ENCODE results near the gene FEZF2.
A peak's percentile ranks its signal among the peaks of the same experiment; 100 is the strongest.

DNA sequence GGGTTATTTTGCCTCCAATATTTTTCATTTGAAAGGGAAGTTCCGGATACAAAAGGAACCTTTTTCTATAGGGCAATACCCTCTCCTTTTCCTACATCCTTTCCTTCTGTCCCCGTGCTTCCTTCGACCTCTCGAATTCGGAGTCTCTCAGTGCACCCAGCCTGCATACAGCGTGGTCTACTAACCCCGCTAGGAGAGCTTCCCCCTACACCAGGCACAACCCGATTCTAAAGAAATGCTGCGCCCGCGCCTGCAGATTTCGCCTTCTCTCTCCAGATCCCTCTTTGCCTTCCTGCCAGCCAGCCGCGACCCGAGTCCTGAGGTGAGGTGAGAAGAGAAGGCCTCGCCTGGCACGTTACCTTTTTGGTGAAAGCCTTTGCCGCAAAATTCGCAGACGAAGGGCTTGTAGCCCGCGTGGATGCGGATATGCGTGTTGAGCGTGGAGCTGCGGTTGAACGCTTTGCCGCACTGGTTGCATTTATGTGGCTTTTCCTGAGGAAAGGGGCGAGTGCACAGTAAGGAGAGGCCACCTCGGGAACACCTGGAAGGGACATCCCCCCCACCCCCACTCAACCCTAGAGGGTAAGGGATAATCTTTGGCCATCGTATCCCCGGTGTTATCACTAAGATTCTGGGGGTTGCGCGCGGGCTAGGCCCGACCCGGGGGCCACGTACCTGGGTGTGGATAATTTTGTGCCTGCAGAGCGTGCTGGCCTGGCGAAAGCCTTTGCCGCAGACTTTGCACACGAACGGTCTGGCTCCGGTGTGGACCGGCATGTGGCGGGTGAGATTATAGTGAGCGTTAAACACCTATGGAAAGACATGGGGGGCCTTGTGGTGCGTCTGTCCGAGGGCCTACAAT lies 2.3 kb downstream of the FEZF2 start:
- TF ChIP-seq SIRT6 (IDR thresholded peaks at IDR 0.05; ENCODE audit: low read length) (no peak), POLR2A (IDR thresholded peaks at IDR 0.05; ENCODE audit: control extremely low read depth in 1 of 2, low read depth in 2 of 2, low read length in 2 of 2) (no peak), EZH2 (IDR thresholded peaks at IDR 0.05; ENCODE audit: low read depth, low read length, severe bottlenecking) (peak; percentile 92), BCL11A (IDR thresholded peaks at IDR 0.05; ENCODE audit: low read depth in 2 of 2, low read length in 2 of 2) (no peak), GABPA (IDR thresholded peaks at IDR 0.05; ENCODE audit: borderline replicate concordance, insufficient read depth, low read length) (no peak), JUND (IDR thresholded peaks at IDR 0.05; ENCODE audit: low read length) (no peak)
- TF ChIP-seq, protein P1, sequence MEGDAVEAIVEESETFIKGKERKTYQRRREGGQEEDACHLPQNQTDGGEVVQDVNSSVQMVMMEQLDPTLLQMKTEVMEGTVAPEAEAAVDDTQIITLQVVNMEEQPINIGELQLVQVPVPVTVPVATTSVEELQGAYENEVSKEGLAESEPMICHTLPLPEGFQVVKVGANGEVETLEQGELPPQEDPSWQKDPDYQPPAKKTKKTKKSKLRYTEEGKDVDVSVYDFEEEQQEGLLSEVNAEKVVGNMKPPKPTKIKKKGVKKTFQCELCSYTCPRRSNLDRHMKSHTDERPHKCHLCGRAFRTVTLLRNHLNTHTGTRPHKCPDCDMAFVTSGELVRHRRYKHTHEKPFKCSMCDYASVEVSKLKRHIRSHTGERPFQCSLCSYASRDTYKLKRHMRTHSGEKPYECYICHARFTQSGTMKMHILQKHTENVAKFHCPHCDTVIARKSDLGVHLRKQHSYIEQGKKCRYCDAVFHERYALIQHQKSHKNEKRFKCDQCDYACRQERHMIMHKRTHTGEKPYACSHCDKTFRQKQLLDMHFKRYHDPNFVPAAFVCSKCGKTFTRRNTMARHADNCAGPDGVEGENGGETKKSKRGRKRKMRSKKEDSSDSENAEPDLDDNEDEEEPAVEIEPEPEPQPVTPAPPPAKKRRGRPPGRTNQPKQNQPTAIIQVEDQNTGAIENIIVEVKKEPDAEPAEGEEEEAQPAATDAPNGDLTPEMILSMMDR (IDR thresholded peaks at IDR 0.05; ENCODE audit: control extremely low read depth in 1 of 3, insufficient read depth in 1 of 3, low read depth in 1 of 3, low read length in 3 of 3), result no peak
